ENCODE results near the gene NDUFS3.

GRCh38 chr11:47541070-47541469 lies 37.8 kb upstream of the NDUFS3 start:
- no peak for TF ChIP-seq CTCF (optimal IDR thresholded peaks at IDR 0.05 in 1 of 3, IDR thresholded peaks at IDR 0.05 in 1 of 3, conservative IDR thresholded peaks at IDR 0.05 in 1 of 3; ENCODE audit: extremely low read depth in 1 of 3, insufficient read depth in 2 of 3, low read length in 3 of 3)
- no peak for TF ChIP-seq EZH2 (IDR thresholded peaks at IDR 0.05; ENCODE audit: low read length)
